ENCODE measurements around the gene KATNIP.

Gene KATNIP

GRCh38 chr16:27579087-27579980, 29.4 kb downstream of the KATNIP start:
- TF ChIP-seq, protein P1, sequence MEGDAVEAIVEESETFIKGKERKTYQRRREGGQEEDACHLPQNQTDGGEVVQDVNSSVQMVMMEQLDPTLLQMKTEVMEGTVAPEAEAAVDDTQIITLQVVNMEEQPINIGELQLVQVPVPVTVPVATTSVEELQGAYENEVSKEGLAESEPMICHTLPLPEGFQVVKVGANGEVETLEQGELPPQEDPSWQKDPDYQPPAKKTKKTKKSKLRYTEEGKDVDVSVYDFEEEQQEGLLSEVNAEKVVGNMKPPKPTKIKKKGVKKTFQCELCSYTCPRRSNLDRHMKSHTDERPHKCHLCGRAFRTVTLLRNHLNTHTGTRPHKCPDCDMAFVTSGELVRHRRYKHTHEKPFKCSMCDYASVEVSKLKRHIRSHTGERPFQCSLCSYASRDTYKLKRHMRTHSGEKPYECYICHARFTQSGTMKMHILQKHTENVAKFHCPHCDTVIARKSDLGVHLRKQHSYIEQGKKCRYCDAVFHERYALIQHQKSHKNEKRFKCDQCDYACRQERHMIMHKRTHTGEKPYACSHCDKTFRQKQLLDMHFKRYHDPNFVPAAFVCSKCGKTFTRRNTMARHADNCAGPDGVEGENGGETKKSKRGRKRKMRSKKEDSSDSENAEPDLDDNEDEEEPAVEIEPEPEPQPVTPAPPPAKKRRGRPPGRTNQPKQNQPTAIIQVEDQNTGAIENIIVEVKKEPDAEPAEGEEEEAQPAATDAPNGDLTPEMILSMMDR (IDR thresholded peaks at IDR 0.05; ENCODE audit: low read depth, low read length), result no peak
- no peak overlapping the region for H3K4me3 ChIP-seq (ENCODE audit: low read depth, low read length)

DNA sequence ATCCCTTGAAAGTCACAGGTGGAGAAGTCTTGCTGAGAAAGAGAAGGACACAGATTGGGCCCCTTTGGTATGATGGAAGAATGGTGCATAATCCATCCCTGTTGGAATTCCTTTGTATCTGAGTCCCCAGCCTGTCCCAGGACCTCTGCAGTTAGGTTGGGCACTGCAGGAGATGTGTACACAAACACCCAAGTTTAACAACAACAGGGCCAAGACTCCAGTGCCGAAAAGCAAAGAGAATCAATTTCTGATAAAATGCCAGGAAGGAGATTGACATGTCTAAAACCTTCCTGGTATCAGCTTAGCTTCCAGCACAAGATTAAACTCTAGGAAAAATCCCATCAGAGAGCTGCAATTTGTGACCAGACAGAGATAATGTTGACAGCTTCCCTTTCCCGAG, 32.9 kb downstream of the KATNIP start:
- TF ChIP-seq, protein P1 (IDR thresholded peaks at IDR 0.05; ENCODE audit: low read depth, low read length), result no peak
- no peak overlapping the region for H3K4me3 ChIP-seq (ENCODE audit: low read depth, low read length)

GRCh38 chr16:27583634-27584033, 33.7 kb downstream of the KATNIP start:
- no peak overlapping the region for H3K4me3 ChIP-seq (ENCODE audit: low read depth, low read length)
- TF ChIP-seq, protein P1 (IDR thresholded peaks at IDR 0.05; ENCODE audit: low read depth, low read length), result no peak

DNA sequence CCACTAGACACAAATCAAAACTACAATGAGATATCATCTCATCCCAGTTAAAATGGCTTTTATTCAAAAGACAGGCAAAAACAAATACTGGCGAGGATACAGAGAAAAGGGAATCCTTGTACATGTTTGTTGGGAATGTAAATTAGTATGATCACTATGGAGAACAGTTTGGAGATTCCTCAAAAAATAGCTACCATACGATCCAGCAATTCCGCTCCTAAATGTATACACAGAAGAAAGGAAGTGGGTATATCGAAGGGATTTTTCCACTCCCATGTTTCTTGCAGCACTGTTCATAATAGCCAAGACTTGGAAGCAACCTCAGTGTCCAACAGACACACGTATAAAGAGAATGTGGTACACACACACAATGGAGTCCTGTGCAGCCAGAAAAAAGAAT, 35.3 kb downstream of the KATNIP start:
- TF ChIP-seq, protein P1 (IDR thresholded peaks at IDR 0.05; ENCODE audit: low read depth, low read length), result no peak
- H3K4me3 ChIP-seq (ENCODE audit: low read depth, low read length), result no peak overlapping the region

- TF ChIP-seq, protein P1 (IDR thresholded peaks at IDR 0.05; ENCODE audit: low read depth, low read length), result no peak
- no peak overlapping the region for H3K4me3 ChIP-seq (ENCODE audit: low read depth, low read length)
These were observed 36.8 kb downstream of the KATNIP start for GRCh38 chr16:27586711-27587110.

- TF ChIP-seq, protein P1 (IDR thresholded peaks at IDR 0.05; ENCODE audit: low read depth, low read length), result no peak
- no peak overlapping the region for H3K4me3 ChIP-seq (ENCODE audit: low read depth, low read length)
These were observed 38.1 kb downstream of the KATNIP start for GRCh38 chr16:27588057-27588456.

DNA sequence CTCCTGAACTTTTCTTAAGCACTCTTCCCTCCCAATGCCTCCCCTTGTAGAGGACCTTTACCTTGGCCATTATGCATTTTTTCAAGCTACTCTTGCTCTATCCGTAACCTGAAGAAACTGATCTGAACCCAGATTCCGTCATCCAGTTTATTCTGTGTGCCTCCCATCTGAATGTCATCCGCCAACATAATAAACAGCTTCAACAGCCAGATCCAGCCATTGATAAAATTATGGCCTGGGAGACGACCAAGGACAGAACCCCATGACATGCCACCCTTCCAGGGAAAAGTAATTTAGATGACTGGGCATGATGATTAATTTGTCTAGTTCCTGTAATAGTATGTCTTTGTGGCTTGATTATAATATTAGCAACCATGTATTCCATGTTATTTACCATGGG, 41.9 kb downstream of the KATNIP start:
- TF ChIP-seq, protein P1 (IDR thresholded peaks at IDR 0.05; ENCODE audit: low read depth, low read length), result no peak
- H3K4me3 ChIP-seq (ENCODE audit: low read depth, low read length), result no peak overlapping the region
